Measurements from ENCODE around the gene NOC3L. TPM values are rescaled to one million over a fixed set of nuclear protein-coding genes. Genes with fewer than 3 reads are reported as not detected.
A peak's percentile ranks its signal among the peaks of the same experiment; 100 is the strongest.

NOC3L gene
- total and polyA plus RNA-seq, 2 donors (not counting 1 experiment from before 2014, with no cell fraction given), result 19.8 to 27.2 TPM

DNA sequence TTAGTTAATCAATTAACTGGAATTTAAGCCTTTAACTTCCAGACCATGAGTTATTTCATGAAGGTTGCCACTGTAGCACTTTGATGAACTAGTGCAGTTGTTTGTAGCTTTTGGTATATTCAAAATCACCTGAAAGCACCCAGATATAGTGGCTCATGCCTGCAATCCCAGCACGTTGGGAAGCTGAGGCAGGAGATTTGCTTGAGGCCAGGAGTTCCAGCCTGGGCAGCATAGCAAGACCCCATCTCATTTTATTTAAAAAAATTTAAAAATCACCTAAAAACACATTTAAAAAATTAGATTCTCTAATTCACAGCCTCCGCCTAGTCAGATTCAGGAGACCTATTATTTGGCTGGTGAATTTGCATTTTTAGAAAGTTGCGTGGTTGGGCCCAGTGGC lies 48.6 kb upstream of the NOC3L start:
- no peak overlapping the region for H3K27ac ChIP-seq (ENCODE audit: insufficient read depth, low read length)
- H3K36me3 ChIP-seq (ENCODE audit: control insufficient read depth, insufficient read depth, low read length), result no peaks in the 10 kb centered on the region
- H3K79me2 ChIP-seq (ENCODE audit: control insufficient read depth, insufficient read depth, low read length), result peaks cover 28% of the 10 kb centered on the region
- H4K20me1 ChIP-seq (ENCODE audit: control insufficient read depth, extremely low read depth, insufficient read depth, low read length), result no peaks in the 10 kb centered on the region
- no peak for TF ChIP-seq CTCF (conservative IDR thresholded peaks at IDR 0.05 in 1 of 2, IDR thresholded peaks at IDR 0.05 in 1 of 2; ENCODE audit: low read depth in 1 of 2, low read length in 2 of 2)
- TF ChIP-seq EZH2 (IDR thresholded peaks at IDR 0.05; ENCODE audit: low read length, missing control alignments), result no peak
- no peak overlapping the region for H2AFZ ChIP-seq (ENCODE audit: low read length)
- no peaks in the 10 kb centered on the region for H3K4me1 ChIP-seq (ENCODE audit: control insufficient read depth, extremely low read depth, insufficient read depth, low read length)
- no peak overlapping the region for H3K4me3 ChIP-seq (replicated peaks in 1 of 4; ENCODE audit: control extremely low read depth in 1 of 4, insufficient read depth in 1 of 4, low read depth in 3 of 4, low read length in 4 of 4)
- H3K27me3 ChIP-seq (ENCODE audit: control insufficient read depth, insufficient read depth, low read length), result no peaks in the 10 kb centered on the region
- H3K9ac ChIP-seq (ENCODE audit: insufficient read depth, low read length), result no peak overlapping the region
- H3K9me3 ChIP-seq (ENCODE audit: control insufficient read depth, insufficient read depth, low read depth, low read length), result no peaks in the 10 kb centered on the region
- H3K4me2 ChIP-seq (ENCODE audit: extremely low read depth, insufficient read depth, low read length), result no peak overlapping the region
- no peak for DNase-seq (ENCODE audit: low read depth in 2 of 2)

GRCh38 chr10:94409021-94409657 lies 46.4 kb upstream of the NOC3L start:
- H3K4me3 ChIP-seq (replicated peaks in 1 of 4; ENCODE audit: control extremely low read depth in 1 of 4, insufficient read depth in 1 of 4, low read depth in 3 of 4, low read length in 4 of 4), result no peak overlapping the region
- no peak overlapping the region for H3K27ac ChIP-seq (ENCODE audit: insufficient read depth, low read length)
- H3K4me2 ChIP-seq (ENCODE audit: extremely low read depth, insufficient read depth, low read length), result no peak overlapping the region
- peaks cover 40% of the 10 kb centered on the region for H3K79me2 ChIP-seq (ENCODE audit: control insufficient read depth, insufficient read depth, low read length)
- H3K27me3 ChIP-seq (ENCODE audit: control insufficient read depth, insufficient read depth, low read length), result no peaks in the 10 kb centered on the region
- H3K9ac ChIP-seq (ENCODE audit: insufficient read depth, low read length), result no peak overlapping the region
- no peaks in the 10 kb centered on the region for H3K9me3 ChIP-seq (ENCODE audit: control insufficient read depth, insufficient read depth, low read depth, low read length)
- DNase-seq (ENCODE audit: low read depth in 2 of 2), result peak in 1 of 2 donors; percentile 47
- no peak overlapping the region for H2AFZ ChIP-seq (ENCODE audit: low read length)
- H3K4me1 ChIP-seq (ENCODE audit: control insufficient read depth, extremely low read depth, insufficient read depth, low read length), result no peaks in the 10 kb centered on the region
- H4K20me1 ChIP-seq (ENCODE audit: control insufficient read depth, extremely low read depth, insufficient read depth, low read length), result no peaks in the 10 kb centered on the region
- TF ChIP-seq CTCF (conservative IDR thresholded peaks at IDR 0.05 in 1 of 2, IDR thresholded peaks at IDR 0.05 in 1 of 2; ENCODE audit: low read depth in 1 of 2, low read length in 2 of 2) (no peak), EZH2 (IDR thresholded peaks at IDR 0.05; ENCODE audit: low read length, missing control alignments) (no peak)
- H3K36me3 ChIP-seq (ENCODE audit: control insufficient read depth, insufficient read depth, low read length), result no peaks in the 10 kb centered on the region

DNA sequence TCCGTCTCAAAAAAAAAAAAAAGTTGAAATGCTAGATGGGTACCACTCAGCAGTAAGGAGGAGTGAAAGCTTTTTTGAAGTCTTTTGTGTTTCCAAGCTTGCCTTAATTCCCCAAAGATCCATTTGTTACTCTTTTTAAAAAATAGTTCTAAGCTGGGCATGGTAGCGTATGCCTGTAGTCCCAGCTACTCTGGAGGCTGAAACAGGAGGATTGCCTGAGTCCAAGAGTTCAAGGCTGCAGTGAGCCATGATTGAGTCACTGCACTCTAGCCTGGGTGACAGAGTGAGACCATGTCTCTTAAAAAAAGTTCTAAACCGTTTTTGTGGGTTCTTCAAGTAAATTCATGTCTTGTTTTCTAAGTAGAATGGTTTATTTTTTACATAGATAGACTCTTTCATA lies 44.9 kb upstream of the NOC3L start:
- TF ChIP-seq EZH2 (IDR thresholded peaks at IDR 0.05; ENCODE audit: low read length, missing control alignments) (no peak), CTCF (conservative IDR thresholded peaks at IDR 0.05 in 1 of 2, IDR thresholded peaks at IDR 0.05 in 1 of 2; ENCODE audit: low read depth in 1 of 2, low read length in 2 of 2) (no peak)
- H3K79me2 ChIP-seq (ENCODE audit: control insufficient read depth, insufficient read depth, low read length), result peaks cover 46% of the 10 kb centered on the region

More for the DNA sequence above, 44.9 kb upstream of the NOC3L start:
- no peaks in the 10 kb centered on the region for H4K20me1 ChIP-seq (ENCODE audit: control insufficient read depth, extremely low read depth, insufficient read depth, low read length)
- H2AFZ ChIP-seq (ENCODE audit: low read length), result no peak overlapping the region
- H3K36me3 ChIP-seq (ENCODE audit: control insufficient read depth, insufficient read depth, low read length), result no peaks in the 10 kb centered on the region
- H3K9ac ChIP-seq (ENCODE audit: insufficient read depth, low read length), result no peak overlapping the region
- no peak overlapping the region for H3K27ac ChIP-seq (ENCODE audit: insufficient read depth, low read length)
- H3K9me3 ChIP-seq (ENCODE audit: control insufficient read depth, insufficient read depth, low read depth, low read length), result no peaks in the 10 kb centered on the region
- no peak for DNase-seq (ENCODE audit: low read depth in 2 of 2)
- H3K27me3 ChIP-seq (ENCODE audit: control insufficient read depth, insufficient read depth, low read length), result no peaks in the 10 kb centered on the region
- no peak overlapping the region for H3K4me3 ChIP-seq (replicated peaks in 1 of 4; ENCODE audit: control extremely low read depth in 1 of 4, insufficient read depth in 1 of 4, low read depth in 3 of 4, low read length in 4 of 4)
- H3K4me1 ChIP-seq (ENCODE audit: control insufficient read depth, extremely low read depth, insufficient read depth, low read length), result no peaks in the 10 kb centered on the region
- H3K4me2 ChIP-seq (ENCODE audit: extremely low read depth, insufficient read depth, low read length), result no peak overlapping the region
